Measurements from ENCODE around the gene EPS8L2. TPM values are rescaled to one million over a fixed set of nuclear protein-coding genes. Genes with fewer than 3 reads are reported as not detected.
"Not testable (repeated sequence)": the region's sequence is repeated elsewhere in the genome, so short reads cannot be mapped to it uniquely, and the experiment has no call there.

EPS8L2 gene
- total RNA-seq, 1 donor from 2014 or later, result 376 TPM

- no peak for DNase-seq (ENCODE audit: low read depth)
Measured at GRCh38 chr11:725624-726202, 19.7 kb downstream of the EPS8L2 start.

- DNase-seq (ENCODE audit: low read depth), result no peak
Measured at GRCh38 chr11:726278-727220, 20.5 kb downstream of the EPS8L2 start.

- no peak for DNase-seq (ENCODE audit: low read depth)
Measured at GRCh38 chr11:727281-727701, 21.3 kb downstream of the EPS8L2 start.

DNA sequence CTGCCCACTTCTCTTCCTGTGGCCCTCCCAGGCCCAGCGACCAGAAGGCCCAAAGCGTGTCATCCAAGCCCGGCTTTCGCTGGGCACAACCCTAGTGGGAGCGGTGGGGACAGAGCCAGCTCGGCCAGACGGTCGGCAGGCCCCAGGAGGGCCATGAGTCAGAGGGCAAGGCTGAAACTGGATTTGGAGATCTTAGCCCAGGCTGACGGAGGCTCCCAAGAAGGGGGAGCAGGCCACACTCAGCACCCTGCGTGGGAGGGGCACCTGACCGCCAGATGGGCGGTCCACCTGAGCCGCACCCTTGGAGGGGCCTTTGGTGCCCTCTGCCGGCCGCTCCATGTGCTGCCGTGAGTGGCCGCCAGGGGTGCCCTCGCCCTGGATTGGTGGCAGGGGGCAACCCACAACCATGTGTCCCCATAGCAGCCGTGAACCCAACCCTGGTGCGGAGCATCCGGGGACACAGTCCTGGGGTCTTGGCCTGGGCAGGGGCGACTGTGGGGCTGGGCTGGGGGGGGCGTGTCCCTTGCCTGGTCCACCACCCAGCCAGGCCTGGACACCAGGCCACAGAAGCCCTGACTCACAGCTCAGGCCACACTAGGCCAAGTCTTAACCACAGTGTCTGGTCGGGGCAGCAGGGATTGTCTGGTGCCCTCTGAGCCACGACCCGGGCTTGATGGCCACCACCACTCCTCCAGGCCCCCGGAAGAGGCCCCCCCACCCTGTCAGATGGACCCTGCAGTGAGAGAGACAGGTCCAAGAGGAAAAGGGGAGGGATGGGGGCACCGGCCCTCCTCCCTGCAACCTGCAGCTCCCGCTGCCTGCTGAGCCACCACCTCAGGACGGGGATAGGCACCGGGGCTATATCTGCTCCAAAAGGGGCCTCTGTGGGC is 22.1 kb downstream of the EPS8L2 start:
- DNase-seq (ENCODE audit: low read depth), result peak; percentile 94

GRCh38 chr11:728901-729491 is 23.0 kb downstream of the EPS8L2 start:
- DNase-seq (ENCODE audit: low read depth), result no peak

- DNase-seq (ENCODE audit: low read depth), result no peak
Measured at GRCh38 chr11:729492-730074, 23.6 kb downstream of the EPS8L2 start.

DNA sequence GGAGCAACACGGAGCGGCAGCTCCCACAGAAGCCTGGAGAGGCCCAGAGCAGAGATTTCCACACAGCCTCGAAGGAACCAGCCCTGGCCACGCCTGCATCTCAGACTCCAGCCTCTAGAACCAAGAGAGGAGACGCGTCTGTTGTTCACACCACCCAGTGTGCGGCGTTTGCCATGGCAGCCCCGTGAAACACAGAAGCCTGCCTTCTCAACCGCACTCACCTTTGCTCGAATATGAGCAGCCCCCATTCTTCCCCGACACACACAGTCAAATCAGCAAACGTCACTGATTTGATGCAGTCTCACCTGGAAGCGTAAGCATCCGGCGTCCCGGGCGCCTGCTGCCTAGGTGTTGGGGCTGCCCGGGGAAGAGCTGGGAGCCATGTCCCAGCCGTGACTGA is 27.0 kb downstream of the EPS8L2 start:
- no peak for DNase-seq (ENCODE audit: low read depth)

GRCh38 chr11:734541-734940 is 28.5 kb downstream of the EPS8L2 start:
- not testable (repeated sequence) for DNase-seq (ENCODE audit: low read depth)

DNA sequence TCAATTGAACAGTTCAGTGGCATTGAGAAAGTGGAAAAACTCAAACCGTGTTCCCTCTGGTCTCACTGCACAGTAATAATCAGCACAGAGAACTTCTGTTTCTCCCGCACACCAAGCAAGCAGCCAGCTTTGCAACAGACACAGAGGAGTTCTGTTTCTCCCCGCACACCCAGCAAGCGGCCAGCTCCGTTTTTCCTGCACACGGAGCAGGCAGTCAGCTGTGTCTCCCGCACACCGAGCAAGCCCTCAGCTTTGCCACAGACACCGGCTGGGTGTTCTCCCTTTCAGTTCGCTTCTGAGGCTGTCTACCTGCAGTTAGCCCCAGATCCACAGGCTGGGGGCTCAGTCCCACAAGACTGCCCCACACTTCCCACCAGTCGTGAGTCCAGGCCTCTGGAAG is 31.3 kb downstream of the EPS8L2 start:
- no peak for DNase-seq (ENCODE audit: low read depth)

GRCh38 chr11:737899-738298 is 31.9 kb downstream of the EPS8L2 start:
- DNase-seq (ENCODE audit: low read depth), result not testable (repeated sequence)

DNA sequence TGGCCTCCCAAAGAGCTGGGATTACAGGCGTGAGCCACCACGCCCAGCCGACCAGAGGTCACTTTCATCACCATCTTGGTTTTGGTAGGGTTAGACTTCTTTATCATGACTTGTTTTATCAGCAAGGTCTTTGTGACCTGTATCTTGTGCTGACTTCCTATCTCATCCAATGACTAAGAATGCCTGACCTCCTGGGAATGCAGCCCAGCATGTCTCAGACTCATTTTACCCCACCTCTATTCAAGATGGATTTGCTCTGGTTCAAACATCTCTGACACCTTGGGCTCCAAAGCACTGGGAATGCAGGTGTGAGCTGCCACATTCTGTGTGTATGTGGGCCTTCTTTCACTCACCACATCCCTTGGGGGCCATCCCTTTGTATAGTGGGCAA is 36.1 kb downstream of the EPS8L2 start:
- DNase-seq (ENCODE audit: low read depth), result no peak

- DNase-seq (ENCODE audit: low read depth), result no peak
Measured at GRCh38 chr11:742571-743201, 36.7 kb downstream of the EPS8L2 start.

- no peak for DNase-seq (ENCODE audit: low read depth)
Measured at GRCh38 chr11:745428-745827, 39.4 kb downstream of the EPS8L2 start.

DNA sequence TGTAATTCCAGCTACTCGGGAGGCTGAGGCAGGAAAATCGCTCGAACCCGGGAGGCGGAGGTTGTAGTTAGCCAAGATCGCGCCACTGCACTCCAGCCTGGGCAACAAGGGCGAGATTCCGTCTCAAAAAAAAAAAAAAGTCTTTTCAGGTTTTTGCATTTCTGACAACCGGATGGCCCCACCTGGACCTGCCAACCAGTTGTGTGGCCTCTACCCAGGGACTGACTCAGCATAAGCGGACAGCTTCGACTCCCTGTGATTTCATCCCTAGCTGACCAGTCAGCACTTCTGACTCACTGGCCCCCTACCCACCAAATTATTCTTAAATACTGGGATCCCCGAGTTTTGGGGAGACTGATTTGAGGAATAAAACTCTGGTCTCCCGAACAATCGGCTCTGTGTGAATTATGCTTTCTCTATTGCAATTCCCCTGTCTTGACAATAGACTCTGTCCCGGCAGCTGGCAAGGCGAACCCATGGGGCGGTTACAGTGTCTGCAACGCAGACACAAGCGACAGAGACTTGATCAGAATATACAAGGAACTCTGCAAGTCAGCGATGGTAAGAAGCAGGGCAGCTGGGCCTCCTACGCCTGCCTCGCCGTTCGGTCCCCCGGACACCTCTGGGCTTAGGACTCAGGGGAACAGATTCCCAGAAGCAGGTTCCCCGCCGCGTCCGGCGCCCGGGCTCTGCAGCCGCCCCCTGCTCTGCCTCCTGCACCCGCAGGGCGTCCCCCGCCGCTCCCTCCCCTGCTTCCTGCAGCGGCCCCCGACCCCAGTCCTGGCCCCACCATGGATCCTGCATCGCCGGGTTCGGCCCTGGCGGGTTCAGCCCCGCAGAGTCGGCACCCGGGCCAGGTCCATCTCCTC is 40.5 kb downstream of the EPS8L2 start:
- DNase-seq (ENCODE audit: low read depth), result peak; percentile 48

DNA sequence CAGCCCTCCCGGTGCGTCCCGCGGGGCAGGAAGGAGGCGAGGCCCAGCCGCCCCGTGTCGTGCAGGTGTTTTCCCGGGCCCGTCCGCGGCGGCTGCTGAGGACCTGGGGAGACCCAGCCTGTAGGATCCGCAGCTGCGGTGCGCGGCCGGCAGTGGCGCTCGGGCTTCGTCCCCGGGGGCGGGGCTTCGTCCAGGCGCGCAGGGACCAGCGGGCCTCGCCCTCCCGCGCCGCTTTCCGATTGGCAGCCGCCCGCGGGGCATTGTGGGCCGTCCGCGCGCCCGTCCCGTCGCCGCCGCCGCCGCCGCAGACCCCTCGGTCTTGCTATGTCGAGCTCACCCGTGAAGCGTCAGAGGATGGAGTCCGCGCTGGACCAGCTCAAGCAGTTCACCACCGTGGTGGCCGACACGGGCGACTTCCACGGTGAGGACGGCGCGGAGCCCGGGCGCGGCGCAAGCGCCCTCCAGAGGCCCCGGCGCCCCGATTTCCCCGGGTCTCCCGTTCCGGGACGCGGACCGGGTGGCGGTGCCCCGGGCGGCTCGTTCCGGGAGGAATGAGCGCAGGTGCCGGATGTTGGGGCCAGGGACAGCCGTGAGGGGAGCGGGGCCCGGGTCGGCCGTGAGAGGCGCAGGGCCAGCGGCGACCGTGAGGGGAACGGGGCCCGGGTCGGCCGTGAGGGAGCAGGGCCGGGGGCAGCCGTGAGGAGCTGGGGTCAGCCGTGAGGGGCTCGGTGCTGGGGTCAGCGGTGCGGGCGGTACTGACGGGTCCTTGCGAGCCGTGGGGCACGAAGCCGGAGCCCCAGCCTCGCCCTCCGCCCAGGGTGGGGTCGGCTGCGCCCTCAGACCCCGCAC is 41.4 kb downstream of the EPS8L2 start, which contains the start of gene TALDO1:
TSS of gene TALDO1 (plus strand) at position 307 of the 849 bp plus-strand sequence. CDS start at position 325, 18 bp downstream.
- DNase-seq (ENCODE audit: low read depth), result peak; percentile 50

DNA sequence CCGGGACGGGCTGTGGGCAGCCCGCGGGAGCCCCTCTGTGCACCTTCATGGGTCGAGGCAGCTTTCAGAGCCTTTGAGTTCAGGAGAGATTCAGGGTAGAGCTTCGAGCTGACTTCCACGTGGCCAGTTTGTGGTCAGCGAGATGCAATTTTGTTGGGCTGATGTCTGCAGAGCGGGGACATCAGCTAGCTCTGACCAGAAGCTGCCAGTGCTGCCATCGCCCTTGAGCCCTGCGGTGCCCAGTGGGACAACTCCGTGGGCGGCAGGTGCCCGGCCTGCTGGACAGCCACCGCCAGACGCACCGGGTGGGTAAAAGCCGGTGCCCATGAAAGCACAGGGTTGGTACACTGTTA is 42.0 kb downstream of the EPS8L2 start:
- DNase-seq (ENCODE audit: low read depth), result no peak

DNA sequence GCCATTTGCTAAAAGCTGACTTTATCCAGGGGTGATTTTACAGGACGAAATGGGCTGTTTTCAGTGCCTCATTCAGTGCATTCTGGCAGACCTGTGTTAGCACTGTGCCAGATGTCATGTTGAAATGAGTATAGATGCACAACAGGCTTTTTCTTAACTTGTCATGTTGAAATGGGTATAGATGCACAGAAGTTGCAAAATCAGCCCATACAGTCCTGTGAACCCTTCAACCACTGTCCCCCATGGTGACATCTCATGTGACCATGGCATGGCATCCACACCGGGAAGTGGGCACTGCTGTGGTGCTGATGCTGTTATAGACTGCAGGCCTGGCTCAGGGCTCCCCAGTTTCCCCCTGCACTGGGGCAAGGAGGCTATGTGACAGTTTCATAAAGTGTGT is 43.7 kb downstream of the EPS8L2 start:
- DNase-seq (ENCODE audit: low read depth), result no peak

DNA sequence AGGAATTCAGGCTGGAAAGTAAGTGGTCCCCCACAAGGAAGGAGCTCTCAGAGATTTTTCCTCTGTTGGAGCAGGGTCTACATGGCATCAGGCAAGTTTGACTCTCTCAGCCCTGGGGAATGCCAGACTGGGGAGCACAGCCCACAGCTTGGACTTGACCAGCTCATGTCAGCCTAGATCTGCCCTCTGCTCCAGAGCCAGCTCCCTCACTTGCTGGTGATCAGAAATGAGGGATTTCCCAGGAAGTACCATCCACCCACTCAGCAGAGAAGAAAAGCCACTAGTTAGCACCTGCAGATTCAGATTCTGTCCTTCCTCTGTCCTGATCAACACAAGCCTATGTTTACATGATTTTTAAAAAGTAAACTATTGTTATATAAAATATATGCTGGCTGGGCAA is 54.2 kb downstream of the EPS8L2 start:
- no peak for DNase-seq (ENCODE audit: low read depth)

- no peak for DNase-seq (ENCODE audit: low read depth)
Measured at GRCh38 chr11:761526-762108, 55.6 kb downstream of the EPS8L2 start.
